Stimulated activated naive B cell treated with anti-CD40 and anti-IgM and Interleukin-4, amounts not matched to agents 10 μg/mL and 1 μg/mL and 100 μg/mL, for 72 hours (primary cell): ENCODE data around the gene SLC44A5.
"Not testable (repeated sequence)": the region's sequence is repeated elsewhere in the genome, so short reads cannot be mapped to it uniquely, and the experiment has no call there.

ENCODE experiments used
- ATAC-seq, 2 donors: fragments of 150-1000 bp; cut with Tn5 transposase; replicated peaks; 2 replicates each; pipeline ENCODE4 v1.10.0; 2021; ENCODE audit warnings: moderate library complexity in 1 of 2
- DNase-seq: peaks from one replicate; pipeline ENCODE4 v3.0.0; 2021
- H3K27ac Mint-ChIP-seq: one replicate; pipeline ENCODE4 v1.8.0; 2022; ENCODE audit warnings: mild to moderate bottlenecking, mixed read lengths
- H3K27me3 Mint-ChIP-seq, 2 donors: one replicate each; pipeline ENCODE4 v1.8.0; 2022; ENCODE audit warnings: mixed read lengths in 2 of 2
- H3K36me3 Mint-ChIP-seq, 2 donors: one replicate each; pipeline ENCODE4 v1.8.0; 2022; ENCODE audit warnings: mixed read lengths in 2 of 2, mild to moderate bottlenecking in 1 of 2
- H3K4me1 Mint-ChIP-seq, 2 donors: one replicate each; pipeline ENCODE4 v1.8.0; 2022; ENCODE audit warnings: mixed read lengths in 2 of 2, mild to moderate bottlenecking in 1 of 2
- H3K4me3 Mint-ChIP-seq, 2 donors: one replicate each; pipeline ENCODE4 v1.8.0; 2022; ENCODE audit warnings: mild to moderate bottlenecking in 2 of 2, mixed read lengths in 2 of 2, moderate library complexity in 1 of 2
- H3K9me3 Mint-ChIP-seq, 2 donors: one replicate each; pipeline ENCODE4 v1.8.0; 2022; ENCODE audit warnings: mixed read lengths in 2 of 2, mild to moderate bottlenecking in 1 of 2

The SLC44A5 gene

DNA sequence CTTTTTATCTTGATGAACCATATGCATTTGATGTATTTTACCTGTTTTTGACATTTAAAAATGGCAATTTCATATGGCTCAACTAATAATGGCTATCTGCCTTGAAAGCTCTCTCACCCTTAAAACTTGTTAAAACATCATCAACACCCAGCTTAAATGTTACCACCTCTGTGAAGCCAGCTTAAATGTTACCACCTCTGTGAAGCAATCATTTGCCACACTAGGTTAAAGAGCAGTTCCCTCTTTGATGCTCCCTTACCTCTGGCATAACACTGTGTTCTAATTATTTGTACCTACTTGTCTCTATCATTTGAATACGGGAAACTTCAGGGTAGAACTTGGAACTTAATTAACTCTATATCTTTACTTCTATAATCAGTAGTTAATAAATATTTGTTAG is 294.7 kb downstream of the SLC44A5 start:
- Mint-ChIP-seq H3K9me3 (peaks cover 1 to 2% of the 10 kb centered on the region in 2 donors), H3K27ac (no peak overlapping the region), H3K4me3 (no peak overlapping the region), H3K27me3 (no peaks in the 10 kb centered on the region), H3K4me1 (no peaks in the 10 kb centered on the region), H3K36me3 (no peaks in the 10 kb centered on the region)
- ATAC-seq (no peak), DNase-seq (no peak)

- H3K9me3 Mint-ChIP-seq: peaks cover 0 to 2% of the 10 kb centered on the region in 2 donors
- H3K4me1 Mint-ChIP-seq: no peaks in the 10 kb centered on the region
- no peak overlapping the region for H3K4me3 Mint-ChIP-seq
- H3K27ac Mint-ChIP-seq: no peak overlapping the region
- ATAC-seq: no peak
- DNase-seq: no peak
- no peaks in the 10 kb centered on the region for H3K36me3 Mint-ChIP-seq
- H3K27me3 Mint-ChIP-seq: no peaks in the 10 kb centered on the region
Observed at GRCh38 chr1:75312620-75313019, 298.3 kb downstream of the SLC44A5 start.

DNA sequence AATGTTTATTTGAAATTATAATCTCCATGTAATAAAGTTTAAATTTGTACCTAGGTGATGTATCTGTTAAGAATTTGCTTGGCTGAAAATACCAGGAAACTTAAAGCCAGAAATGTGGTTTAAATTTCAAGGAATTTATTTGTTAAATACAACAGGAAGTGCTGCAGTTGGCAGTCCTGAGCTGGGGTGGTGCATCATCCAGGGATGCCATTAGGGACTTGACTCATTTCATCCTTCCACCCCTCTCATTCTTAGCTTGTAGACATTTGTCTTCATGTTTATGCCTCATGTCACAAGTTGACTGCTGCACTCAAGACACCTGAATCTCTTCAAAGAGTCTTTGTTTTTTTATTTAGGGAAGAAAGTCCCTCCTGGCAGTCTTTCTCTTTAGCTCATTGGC is 300.8 kb downstream of the SLC44A5 start:
- Mint-ChIP-seq H3K9me3 (peaks cover 0 to 2% of the 10 kb centered on the region in 2 donors), H3K4me3 (no peak overlapping the region), H3K27me3 (no peaks in the 10 kb centered on the region)

GRCh38 chr1:75308365-75308764 is 302.5 kb downstream of the SLC44A5 start:
- no peaks in the 10 kb centered on the region for H3K27me3 Mint-ChIP-seq
- H3K9me3 Mint-ChIP-seq: peaks cover 0 to 2% of the 10 kb centered on the region in 2 donors
- H3K4me1 Mint-ChIP-seq: no peaks in the 10 kb centered on the region
- no peaks in the 10 kb centered on the region for H3K36me3 Mint-ChIP-seq
- no peak overlapping the region for H3K27ac Mint-ChIP-seq
- H3K4me3 Mint-ChIP-seq: no peak overlapping the region
- ATAC-seq (no peak), DNase-seq (no peak)

More for the DNA sequence above, 300.8 kb downstream of the SLC44A5 start:
- H3K27ac Mint-ChIP-seq: no peak overlapping the region
- ATAC-seq (no peak), DNase-seq (no peak)
- H3K36me3 Mint-ChIP-seq: no peaks in the 10 kb centered on the region
- H3K4me1 Mint-ChIP-seq: no peaks in the 10 kb centered on the region

DNA sequence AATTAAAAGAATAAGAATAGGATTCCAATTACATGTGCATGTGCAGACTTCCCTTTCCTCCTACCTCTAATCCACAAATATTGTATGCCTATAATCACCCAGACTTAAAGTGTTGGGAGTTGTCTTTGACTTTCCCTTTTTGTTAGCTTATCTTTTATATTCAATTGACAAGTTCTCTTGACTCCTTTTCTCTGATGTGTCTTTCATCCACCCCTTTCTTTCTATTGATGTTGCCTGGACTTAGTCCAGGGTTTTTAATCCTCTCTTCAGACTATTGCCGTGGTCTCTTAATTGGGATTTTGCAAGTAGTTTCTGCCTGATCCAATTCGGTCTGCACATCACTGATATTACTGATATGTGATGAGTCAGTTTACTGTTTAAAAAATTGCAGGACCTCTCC is 305.9 kb downstream of the SLC44A5 start:
- no peaks in the 10 kb centered on the region for H3K36me3 Mint-ChIP-seq
- no peak overlapping the region for H3K4me3 Mint-ChIP-seq
- DNase-seq (no peak), ATAC-seq (no peak)
- H3K27ac Mint-ChIP-seq: no peak overlapping the region
- H3K4me1 Mint-ChIP-seq: no peaks in the 10 kb centered on the region
- H3K9me3 Mint-ChIP-seq: no peaks in the 10 kb centered on the region
- H3K27me3 Mint-ChIP-seq: no peaks in the 10 kb centered on the region

GRCh38 chr1:75293270-75293669 is 317.6 kb downstream of the SLC44A5 start:
- Mint-ChIP-seq H3K9me3 (peaks cover 0 to 1% of the 10 kb centered on the region in 2 donors), H3K27me3 (peaks cover 0 to 4% of the 10 kb centered on the region in 2 donors), H3K4me3 (no peak overlapping the region), H3K36me3 (no peaks in the 10 kb centered on the region), H3K4me1 (no peaks in the 10 kb centered on the region), H3K27ac (no peak overlapping the region)
- no peak for DNase-seq
- ATAC-seq: no peak

- H3K27ac Mint-ChIP-seq: no peak overlapping the region
- peaks cover 0 to 5% of the 10 kb centered on the region in 2 donors for H3K9me3 Mint-ChIP-seq
- H3K36me3 Mint-ChIP-seq: no peaks in the 10 kb centered on the region
- ATAC-seq: no peak
- H3K4me1 Mint-ChIP-seq: no peaks in the 10 kb centered on the region
- peaks cover 0 to 8% of the 10 kb centered on the region in 2 donors for H3K27me3 Mint-ChIP-seq
- no peak for DNase-seq
- H3K4me3 Mint-ChIP-seq: no peak overlapping the region
Observed at GRCh38 chr1:75292013-75292412, 318.9 kb downstream of the SLC44A5 start.

GRCh38 chr1:75276385-75276784 is 334.5 kb downstream of the SLC44A5 start:
- Mint-ChIP-seq H3K4me1 (no peaks in the 10 kb centered on the region), H3K9me3 (peaks cover 3 to 6% of the 10 kb centered on the region in 2 donors), H3K36me3 (no peaks in the 10 kb centered on the region), H3K27me3 (peaks cover 6 to 15% of the 10 kb centered on the region in 2 donors), H3K27ac (no peak overlapping the region), H3K4me3 (no peak overlapping the region)
- DNase-seq (no peak), ATAC-seq (no peak)

DNA sequence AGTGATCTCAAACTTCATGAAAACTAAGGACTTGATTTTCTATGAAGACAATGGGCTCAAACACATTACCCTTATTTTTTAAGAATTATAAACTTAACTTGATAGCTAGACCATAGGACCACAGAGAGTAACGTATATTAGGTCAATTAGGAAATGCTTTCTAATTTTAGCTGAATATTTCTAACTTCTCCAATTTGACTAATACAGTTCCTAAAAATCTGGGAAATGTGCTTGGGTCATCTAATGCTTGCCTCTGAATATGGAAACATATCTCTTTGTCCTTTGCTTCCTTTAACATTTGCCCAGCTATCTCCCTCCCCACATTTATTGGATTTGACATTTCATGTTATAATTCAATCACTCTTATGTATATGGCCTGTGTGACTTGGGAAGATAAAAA is 335.3 kb downstream of the SLC44A5 start:
- Mint-ChIP-seq H3K27ac (no peak overlapping the region), H3K4me3 (no peak overlapping the region), H3K9me3 (peaks cover 1 to 4% of the 10 kb centered on the region in 2 donors), H3K27me3 (peaks cover 6 to 15% of the 10 kb centered on the region in 2 donors), H3K36me3 (no peaks in the 10 kb centered on the region), H3K4me1 (no peaks in the 10 kb centered on the region)
- ATAC-seq: no peak
- no peak for DNase-seq

DNA sequence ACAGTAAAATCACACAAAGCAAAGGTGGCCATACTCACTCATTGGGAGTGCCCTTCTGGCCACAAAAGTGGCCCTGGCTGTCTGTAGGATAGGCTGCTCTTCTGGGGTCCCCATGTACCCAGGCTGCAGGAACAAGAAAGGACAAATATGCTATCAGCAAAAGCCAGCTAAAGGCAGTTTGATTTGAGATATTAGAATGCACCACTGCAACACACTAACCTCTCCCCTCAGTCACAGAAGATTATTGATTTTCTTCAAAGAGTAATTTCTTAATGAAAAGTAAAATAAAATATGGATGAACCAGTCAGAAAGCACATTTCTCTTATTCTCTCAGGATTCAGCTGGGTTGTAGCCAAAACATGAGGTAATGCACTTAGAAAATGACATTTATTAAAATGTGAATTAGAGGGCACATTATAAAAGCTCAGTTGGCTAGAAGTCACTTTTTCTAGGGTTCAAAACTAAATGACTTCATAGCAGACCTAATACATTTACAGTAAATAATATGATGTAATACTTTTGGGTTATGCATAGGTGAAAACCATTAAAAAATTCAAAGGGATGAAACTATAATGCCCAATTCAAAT is 335.9 kb downstream of the SLC44A5 start:
- Mint-ChIP-seq H3K27me3 (peaks cover 6 to 15% of the 10 kb centered on the region in 2 donors), H3K36me3 (no peaks in the 10 kb centered on the region), H3K9me3 (peaks cover 1 to 4% of the 10 kb centered on the region in 2 donors), H3K4me1 (no peaks in the 10 kb centered on the region), H3K4me3 (no peak overlapping the region), H3K27ac (no peak overlapping the region)
- ATAC-seq (no peak), DNase-seq (no peak)

DNA sequence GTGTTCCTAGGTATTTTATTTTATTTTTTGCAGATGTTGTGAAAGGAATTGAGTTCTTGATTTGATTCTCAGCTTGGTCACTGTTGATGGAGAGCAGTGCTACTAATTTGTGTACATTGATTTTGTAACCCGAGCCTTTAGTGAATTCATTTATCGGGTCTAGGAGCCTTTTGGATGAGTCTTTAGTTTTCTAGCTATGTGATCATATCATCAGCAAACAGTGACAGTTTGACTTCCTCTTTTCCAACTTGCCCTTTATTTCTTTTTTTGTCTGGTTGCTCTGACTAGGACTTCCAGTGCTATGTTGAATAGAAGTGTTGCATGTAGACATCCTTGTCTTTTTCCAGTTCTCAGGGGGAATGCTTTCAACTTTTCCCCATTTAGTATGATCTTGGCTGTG is 337.8 kb downstream of the SLC44A5 start:
- Mint-ChIP-seq H3K4me3 (no peak overlapping the region), H3K4me1 (no peaks in the 10 kb centered on the region), H3K36me3 (no peaks in the 10 kb centered on the region), H3K27me3 (peaks cover 6 to 17% of the 10 kb centered on the region in 2 donors), H3K27ac (no peak overlapping the region), H3K9me3 (peaks cover 2 to 8% of the 10 kb centered on the region in 2 donors)
- ATAC-seq (no peak), DNase-seq (no peak)

DNA sequence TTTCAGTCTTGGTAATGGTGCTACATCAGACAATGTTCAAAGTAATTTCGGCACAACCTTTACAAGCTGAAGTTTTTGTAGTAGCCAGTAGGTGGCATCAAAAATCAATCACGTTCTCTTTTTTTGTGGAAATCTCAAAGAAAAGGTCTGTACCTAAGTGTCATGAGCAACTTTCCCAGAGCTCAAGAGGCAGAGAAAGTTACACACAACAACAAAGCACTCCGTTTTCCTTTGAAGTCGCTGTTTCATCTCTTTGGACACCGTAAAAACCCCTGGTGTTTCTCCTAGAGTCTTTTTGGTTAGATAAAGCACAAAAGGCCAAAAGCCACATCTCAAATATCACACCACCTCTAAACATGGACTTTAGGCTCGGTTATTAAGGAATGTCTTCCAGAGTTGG is 345.1 kb downstream of the SLC44A5 start:
- peak; percentile 38 to 50 for ATAC-seq
- H3K4me1 Mint-ChIP-seq: peaks cover 11 to 16% of the 10 kb centered on the region in 2 donors
- peaks cover 0 to 10% of the 10 kb centered on the region in 2 donors for H3K27me3 Mint-ChIP-seq
- no peaks in the 10 kb centered on the region for H3K36me3 Mint-ChIP-seq
- DNase-seq: no peak
- no peak overlapping the region for H3K4me3 Mint-ChIP-seq
- peaks cover 4% of the 10 kb centered on the region in 2 donors for H3K9me3 Mint-ChIP-seq
- H3K27ac Mint-ChIP-seq: no peak overlapping the region

GRCh38 chr1:75264112-75264511 is 346.8 kb downstream of the SLC44A5 start:
- Mint-ChIP-seq H3K36me3 (no peaks in the 10 kb centered on the region), H3K27me3 (peaks cover 0 to 10% of the 10 kb centered on the region in 2 donors), H3K4me1 (peaks cover 14 to 20% of the 10 kb centered on the region in 2 donors), H3K9me3 (peaks cover 0 to 3% of the 10 kb centered on the region in 2 donors), H3K27ac (no peak overlapping the region), H3K4me3 (no peak overlapping the region)
- no peak for DNase-seq
- no peak for ATAC-seq

GRCh38 chr1:75263616-75264015 is 347.3 kb downstream of the SLC44A5 start:
- H3K4me1 Mint-ChIP-seq: peaks cover 14 to 20% of the 10 kb centered on the region in 2 donors
- not testable (repeated sequence) for H3K36me3 Mint-ChIP-seq, H3K9me3 Mint-ChIP-seq, DNase-seq, ATAC-seq, H3K27me3 Mint-ChIP-seq, H3K27ac Mint-ChIP-seq, H3K4me3 Mint-ChIP-seq

- not testable (repeated sequence) for H3K27me3 Mint-ChIP-seq, H3K9me3 Mint-ChIP-seq, H3K36me3 Mint-ChIP-seq, DNase-seq, H3K4me3 Mint-ChIP-seq, H3K27ac Mint-ChIP-seq
- peaks cover 14 to 20% of the 10 kb centered on the region in 2 donors for H3K4me1 Mint-ChIP-seq
- ATAC-seq: peak in 1 of 2 donors; percentile 50
Observed at GRCh38 chr1:75261946-75262345, 349.0 kb downstream of the SLC44A5 start.
